ENCODE data around the gene CSTPP1.
"Not testable (repeated sequence)": the region's sequence is repeated elsewhere in the genome, so short reads cannot be mapped to it uniquely, and the experiment has no call there.

CSTPP1 gene

GRCh38 chr11:47202576-47202975 lies 266.0 kb downstream of the CSTPP1 start:
- DNase-seq = no peak
- no peak for TF ChIP-seq CTCF (IDR thresholded peaks at IDR 0.05; ENCODE audit: low read depth, low read length, missing control alignments)
- Histone ChIP-seq H3K36me3 (replicated peaks) (no peaks in the 10 kb centered on the region), H3K27ac (no peak overlapping the region), H3K27me3 (replicated peaks) (no peaks in the 10 kb centered on the region), H3K4me3 (ENCODE audit: low read depth, low read length) (no peak overlapping the region)
- in situ Hi-C loops (cut with HindIII; ENCODE audit: low pct_ligation_motif_present, low sequenced_read_pairs) = no loop called here

- no peaks in the 10 kb centered on the region for H3K36me3 ChIP-seq (replicated peaks)
- in situ Hi-C loops (cut with HindIII; ENCODE audit: low pct_ligation_motif_present, low sequenced_read_pairs) = no loop called here
- TF ChIP-seq CTCF (IDR thresholded peaks at IDR 0.05; ENCODE audit: low read depth, low read length, missing control alignments) = no peak
- H3K27me3 ChIP-seq (replicated peaks) = no peaks in the 10 kb centered on the region
- peak; percentile 49 for DNase-seq
- H3K27ac ChIP-seq = no peak overlapping the region
- H3K4me3 ChIP-seq (ENCODE audit: low read depth, low read length) = no peak overlapping the region
Measured at GRCh38 chr11:47204637-47204989, 268.1 kb downstream of the CSTPP1 start.

- in situ Hi-C loops (cut with HindIII; ENCODE audit: low pct_ligation_motif_present, low sequenced_read_pairs); H3K4me3 ChIP-seq (ENCODE audit: low read depth, low read length); DNase-seq; H3K36me3 ChIP-seq (replicated peaks); H3K27me3 ChIP-seq (replicated peaks); H3K27ac ChIP-seq: not testable (repeated sequence)
Measured at GRCh38 chr11:47206577-47206976, 270.0 kb downstream of the CSTPP1 start.

- Histone ChIP-seq H3K4me3 (ENCODE audit: low read depth, low read length) (no peak overlapping the region), H3K27ac (no peak overlapping the region), H3K27me3 (replicated peaks) (no peaks in the 10 kb centered on the region), H3K36me3 (replicated peaks) (no peaks in the 10 kb centered on the region)
- no peak for TF ChIP-seq CTCF (IDR thresholded peaks at IDR 0.05; ENCODE audit: low read depth, low read length, missing control alignments)
- no peak for DNase-seq
- in situ Hi-C loops (cut with HindIII; ENCODE audit: low pct_ligation_motif_present, low sequenced_read_pairs) = no loop called here
Measured at GRCh38 chr11:47207459-47207858, 270.9 kb downstream of the CSTPP1 start.

GRCh38 chr11:47208008-47208552 lies 271.5 kb downstream of the CSTPP1 start:
- H3K27me3 ChIP-seq (replicated peaks); DNase-seq; H3K27ac ChIP-seq; H3K36me3 ChIP-seq (replicated peaks); H3K4me3 ChIP-seq (ENCODE audit: low read depth, low read length); in situ Hi-C loops (cut with HindIII; ENCODE audit: low pct_ligation_motif_present, low sequenced_read_pairs): not testable (repeated sequence)

- Histone ChIP-seq H3K36me3 (replicated peaks) (no peaks in the 10 kb centered on the region), H3K27ac (no peak overlapping the region), H3K4me3 (ENCODE audit: low read depth, low read length) (no peak overlapping the region), H3K27me3 (replicated peaks) (no peaks in the 10 kb centered on the region)
- no peak for DNase-seq
- no peak for TF ChIP-seq CTCF (IDR thresholded peaks at IDR 0.05; ENCODE audit: low read depth, low read length, missing control alignments)
- in situ Hi-C loops (cut with HindIII; ENCODE audit: low pct_ligation_motif_present, low sequenced_read_pairs) = no loop called here
Measured at GRCh38 chr11:47208628-47209027, 272.1 kb downstream of the CSTPP1 start.

All from brain microvascular endothelial cell (primary cell).